WTC11 (cell line): Measurements from ENCODE around the gene ZNF548. TPM values are rescaled to one million over a fixed set of nuclear protein-coding genes. Genes with fewer than 3 reads are reported as not detected.

Experiments
- ATAC-seq: fragments of 200-7000 bp; cut with Tn5 transposase; 2 replicates; pipeline ENCODE4 v1.10.0; 2021; ENCODE audit warnings: mild to moderate bottlenecking, moderate library complexity
- CTCF ChIA-PET: fragments of 300-600 bp; sonication (Branson Sonifier 250); formaldehyde crosslinking; loops from one replicate; lab custom pipeline; 2021; ENCODE audit warnings: antibody characterized with exemption; lab: Charles Lee
- POLR2A ChIA-PET: fragments of 350-600 bp; sonication (Branson Sonifier 250); formaldehyde crosslinking; loops from one replicate; lab custom pipeline; 2021; ENCODE audit warnings: antibody characterized with exemption; lab: Charles Lee
- DNase-seq: peaks from one replicate; pipeline ENCODE4 v3.0.0; 2021; ENCODE audit warnings: low spot score
- H3K27ac Mint-ChIP-seq: 2 replicates; pipeline ENCODE4 v1.8.0; 2021; ENCODE audit warnings: mixed read lengths
- H3K27me3 Mint-ChIP-seq: 2 replicates; pipeline ENCODE4 v1.8.0; 2021; ENCODE audit warnings: low read depth, mild to moderate bottlenecking, moderate library complexity, mixed read lengths
- H3K36me3 Mint-ChIP-seq: 2 replicates; pipeline ENCODE4 v1.8.0; 2021; ENCODE audit warnings: mixed read lengths
- H3K4me1 Mint-ChIP-seq: 2 replicates; pipeline ENCODE4 v1.8.0; 2022; ENCODE audit warnings: mixed read lengths
- H3K4me3 Mint-ChIP-seq: 2 replicates; pipeline ENCODE4 v1.8.0; 2021; ENCODE audit warnings: mild to moderate bottlenecking, moderate library complexity, mixed read lengths
- H3K9me3 Mint-ChIP-seq: 2 replicates; pipeline ENCODE4 v1.8.0; 2021; ENCODE audit warnings: mixed read lengths
- JUN ChIP-seq: sonication (generic); formaldehyde crosslinking; IDR thresholded peaks from 2 replicates; pipeline ENCODE4 v1.8.0; 2023; ENCODE audit warnings: mild to moderate bottlenecking, missing genetic modification reagents
- NFATC4 ChIP-seq: fragments of 250-450 bp; sonication (Bioruptor Pico); IDR thresholded peaks from 2 replicates; pipeline ENCODE4 v1.9.0; 2021; ENCODE audit warnings: mild to moderate bottlenecking
- NFYB ChIP-seq: sonication (generic); formaldehyde crosslinking; conservative IDR thresholded peaks from 2 replicates; pipeline ENCODE4 v1.8.0; 2022; ENCODE audit warnings: low read depth, missing genetic modification reagents
- OVOL2 ChIP-seq: fragments of 250-450 bp; sonication (Bioruptor Pico); IDR thresholded peaks from 2 replicates; pipeline ENCODE4 v1.9.0; 2021; ENCODE audit warnings: mild to moderate bottlenecking, borderline replicate concordance
- RORB ChIP-seq: fragments of 250-450 bp; sonication (Bioruptor Pico); IDR thresholded peaks from 2 replicates; pipeline ENCODE4 v1.9.0; 2021; ENCODE audit warnings: mild to moderate bottlenecking
- TCF7 ChIP-seq: sonication (generic); formaldehyde crosslinking; IDR thresholded peaks from 2 replicates; pipeline ENCODE4 v1.8.0; 2022; ENCODE audit warnings: mild to moderate bottlenecking, low read depth, missing genetic modification reagents, moderate library complexity
- TEAD4 ChIP-seq: sonication (generic); formaldehyde crosslinking; IDR thresholded peaks from 2 replicates; pipeline ENCODE4 v1.8.0; 2022; ENCODE audit warnings: mild to moderate bottlenecking, missing genetic modification reagents
- ZBTB21 ChIP-seq: sonication (generic); formaldehyde crosslinking; IDR thresholded peaks from 2 replicates; pipeline ENCODE4 v1.8.1; 2023; ENCODE audit warnings: mild to moderate bottlenecking, missing genetic modification reagents, borderline replicate concordance
- ZNF138 ChIP-seq: sonication (generic); formaldehyde crosslinking; conservative IDR thresholded peaks from 2 replicates; pipeline ENCODE4 v1.8.1; 2022; ENCODE audit warnings: mild to moderate bottlenecking, moderate library complexity, missing genetic modification reagents
- ZNF232 ChIP-seq: sonication (generic); formaldehyde crosslinking; IDR thresholded peaks from 2 replicates; pipeline ENCODE4 v1.8.0; 2022; ENCODE audit warnings: mild to moderate bottlenecking, missing genetic modification reagents
- ZNF396 ChIP-seq: fragments of 250-450 bp; sonication (Bioruptor Pico); IDR thresholded peaks from 2 replicates; pipeline ENCODE4 v1.8.0; 2021; ENCODE audit warnings: mild to moderate bottlenecking, moderate library complexity, borderline replicate concordance
- total RNA-seq: library from RNA; stranded (reverse); gene quantifications from 3 replicates; pipeline ENCODE4 v1.2.3, GENCODE V29; 2021
- TF ChIP-seq, protein P1 (sequence below): sonication (generic); formaldehyde crosslinking; IDR thresholded peaks from 2 replicates; pipeline ENCODE4 v1.8.1; 2023; ENCODE audit warnings: mild to moderate bottlenecking, missing genetic modification reagents, borderline replicate concordance
- TF ChIP-seq, protein P2 (sequence below): fragments of 250-450 bp; sonication (Bioruptor Pico); IDR thresholded peaks from 2 replicates; pipeline ENCODE4 v1.9.0; 2021; ENCODE audit warnings: mild to moderate bottlenecking
- TF ChIP-seq, protein P3 (sequence below): sonication (generic); formaldehyde crosslinking; IDR thresholded peaks from 2 replicates; pipeline ENCODE4 v1.8.1; 2022; ENCODE audit warnings: low read depth, missing genetic modification reagents, borderline replicate concordance
- TF ChIP-seq, protein P4 (sequence below): sonication (generic); formaldehyde crosslinking; IDR thresholded peaks from 2 replicates; pipeline ENCODE4 v1.8.0; 2022; ENCODE audit warnings: mild to moderate bottlenecking, missing genetic modification reagents
- TF ChIP-seq, protein P5 (sequence below): sonication (generic); formaldehyde crosslinking; IDR thresholded peaks from 2 replicates; pipeline ENCODE4 v1.8.0; 2023; ENCODE audit warnings: mild to moderate bottlenecking, missing genetic modification reagents

The ZNF548 gene
- total RNA-seq, 1 experiment from 2014 or later, result 11.3 TPM

DNA sequence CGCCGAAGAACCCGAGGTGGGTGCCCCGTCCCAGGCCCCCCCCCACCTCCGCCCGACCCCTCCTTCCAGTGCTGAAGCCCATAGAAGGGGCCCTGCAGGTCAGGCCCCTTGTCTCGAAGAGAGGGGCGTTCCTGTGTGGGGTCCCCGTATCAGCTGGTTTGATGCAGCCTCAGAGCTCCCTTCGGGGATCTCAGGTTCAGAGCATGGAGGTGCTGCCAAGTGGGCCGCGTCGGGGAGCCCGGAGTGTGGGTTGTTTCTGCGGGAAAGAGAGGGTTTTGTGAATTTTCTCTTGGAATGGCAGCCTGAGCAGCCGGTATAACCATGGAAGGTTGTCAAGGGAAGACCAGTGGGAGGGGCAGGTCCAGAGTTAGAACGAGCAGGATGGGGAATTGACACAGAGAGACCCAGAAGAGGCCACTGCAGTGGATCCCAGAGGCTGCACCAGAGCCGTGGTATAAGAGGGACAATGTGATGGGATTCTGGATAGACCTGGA, 25.9 kb upstream of the ZNF548 start (continued):
- TF ChIP-seq, protein P1, sequence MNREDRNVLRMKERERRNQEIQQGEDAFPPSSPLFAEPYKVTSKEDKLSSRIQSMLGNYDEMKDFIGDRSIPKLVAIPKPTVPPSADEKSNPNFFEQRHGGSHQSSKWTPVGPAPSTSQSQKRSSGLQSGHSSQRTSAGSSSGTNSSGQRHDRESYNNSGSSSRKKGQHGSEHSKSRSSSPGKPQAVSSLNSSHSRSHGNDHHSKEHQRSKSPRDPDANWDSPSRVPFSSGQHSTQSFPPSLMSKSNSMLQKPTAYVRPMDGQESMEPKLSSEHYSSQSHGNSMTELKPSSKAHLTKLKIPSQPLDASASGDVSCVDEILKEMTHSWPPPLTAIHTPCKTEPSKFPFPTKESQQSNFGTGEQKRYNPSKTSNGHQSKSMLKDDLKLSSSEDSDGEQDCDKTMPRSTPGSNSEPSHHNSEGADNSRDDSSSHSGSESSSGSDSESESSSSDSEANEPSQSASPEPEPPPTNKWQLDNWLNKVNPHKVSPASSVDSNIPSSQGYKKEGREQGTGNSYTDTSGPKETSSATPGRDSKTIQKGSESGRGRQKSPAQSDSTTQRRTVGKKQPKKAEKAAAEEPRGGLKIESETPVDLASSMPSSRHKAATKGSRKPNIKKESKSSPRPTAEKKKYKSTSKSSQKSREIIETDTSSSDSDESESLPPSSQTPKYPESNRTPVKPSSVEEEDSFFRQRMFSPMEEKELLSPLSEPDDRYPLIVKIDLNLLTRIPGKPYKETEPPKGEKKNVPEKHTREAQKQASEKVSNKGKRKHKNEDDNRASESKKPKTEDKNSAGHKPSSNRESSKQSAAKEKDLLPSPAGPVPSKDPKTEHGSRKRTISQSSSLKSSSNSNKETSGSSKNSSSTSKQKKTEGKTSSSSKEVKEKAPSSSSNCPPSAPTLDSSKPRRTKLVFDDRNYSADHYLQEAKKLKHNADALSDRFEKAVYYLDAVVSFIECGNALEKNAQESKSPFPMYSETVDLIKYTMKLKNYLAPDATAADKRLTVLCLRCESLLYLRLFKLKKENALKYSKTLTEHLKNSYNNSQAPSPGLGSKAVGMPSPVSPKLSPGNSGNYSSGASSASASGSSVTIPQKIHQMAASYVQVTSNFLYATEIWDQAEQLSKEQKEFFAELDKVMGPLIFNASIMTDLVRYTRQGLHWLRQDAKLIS (CRISPR knock-in tag), result no peak
- TF ChIP-seq ZNF396 (no peak), NFYB (no peak), ZNF138 (no peak)
- TF ChIP-seq, protein P2, sequence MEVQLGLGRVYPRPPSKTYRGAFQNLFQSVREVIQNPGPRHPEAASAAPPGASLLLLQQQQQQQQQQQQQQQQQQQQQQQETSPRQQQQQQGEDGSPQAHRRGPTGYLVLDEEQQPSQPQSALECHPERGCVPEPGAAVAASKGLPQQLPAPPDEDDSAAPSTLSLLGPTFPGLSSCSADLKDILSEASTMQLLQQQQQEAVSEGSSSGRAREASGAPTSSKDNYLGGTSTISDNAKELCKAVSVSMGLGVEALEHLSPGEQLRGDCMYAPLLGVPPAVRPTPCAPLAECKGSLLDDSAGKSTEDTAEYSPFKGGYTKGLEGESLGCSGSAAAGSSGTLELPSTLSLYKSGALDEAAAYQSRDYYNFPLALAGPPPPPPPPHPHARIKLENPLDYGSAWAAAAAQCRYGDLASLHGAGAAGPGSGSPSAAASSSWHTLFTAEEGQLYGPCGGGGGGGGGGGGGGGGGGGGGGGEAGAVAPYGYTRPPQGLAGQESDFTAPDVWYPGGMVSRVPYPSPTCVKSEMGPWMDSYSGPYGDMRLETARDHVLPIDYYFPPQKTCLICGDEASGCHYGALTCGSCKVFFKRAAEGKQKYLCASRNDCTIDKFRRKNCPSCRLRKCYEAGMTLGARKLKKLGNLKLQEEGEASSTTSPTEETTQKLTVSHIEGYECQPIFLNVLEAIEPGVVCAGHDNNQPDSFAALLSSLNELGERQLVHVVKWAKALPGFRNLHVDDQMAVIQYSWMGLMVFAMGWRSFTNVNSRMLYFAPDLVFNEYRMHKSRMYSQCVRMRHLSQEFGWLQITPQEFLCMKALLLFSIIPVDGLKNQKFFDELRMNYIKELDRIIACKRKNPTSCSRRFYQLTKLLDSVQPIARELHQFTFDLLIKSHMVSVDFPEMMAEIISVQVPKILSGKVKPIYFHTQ (CRISPR knock-in tag), result no peak

DNA sequence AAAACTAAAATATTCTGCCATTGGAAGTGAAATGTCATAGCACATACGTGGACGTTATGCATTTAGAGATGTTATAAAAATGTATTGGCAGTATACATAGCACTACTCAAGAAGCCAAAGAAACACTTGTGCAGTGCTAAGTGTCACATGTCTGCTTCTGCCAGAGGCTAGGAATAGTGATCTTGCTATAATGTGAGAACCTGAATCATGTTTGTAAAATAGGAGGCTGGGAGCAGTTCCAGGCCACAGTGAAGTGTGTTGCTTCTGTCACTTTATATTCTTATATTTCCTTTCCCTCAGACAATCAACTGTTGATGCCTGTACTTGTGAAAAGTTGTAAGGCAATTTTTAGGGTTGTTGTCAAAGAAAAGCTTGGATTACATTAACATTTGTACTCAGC, 22.9 kb upstream of the ZNF548 start:
- CTCF ChIA-PET, result no interaction called here
- ATAC-seq, result no peak
- H3K9me3 Mint-ChIP-seq, result no peaks in the 10 kb centered on the region
- peaks cover 10% of the 10 kb centered on the region for H3K4me1 Mint-ChIP-seq
- no peaks in the 10 kb centered on the region for H3K36me3 Mint-ChIP-seq
- no peak overlapping the region for H3K4me3 Mint-ChIP-seq
- H3K27me3 Mint-ChIP-seq, result no peaks in the 10 kb centered on the region
- no peak for DNase-seq
- TF ChIP-seq NFATC4 (CRISPR knock-in tag), result no peak
- TF ChIP-seq, protein P3, sequence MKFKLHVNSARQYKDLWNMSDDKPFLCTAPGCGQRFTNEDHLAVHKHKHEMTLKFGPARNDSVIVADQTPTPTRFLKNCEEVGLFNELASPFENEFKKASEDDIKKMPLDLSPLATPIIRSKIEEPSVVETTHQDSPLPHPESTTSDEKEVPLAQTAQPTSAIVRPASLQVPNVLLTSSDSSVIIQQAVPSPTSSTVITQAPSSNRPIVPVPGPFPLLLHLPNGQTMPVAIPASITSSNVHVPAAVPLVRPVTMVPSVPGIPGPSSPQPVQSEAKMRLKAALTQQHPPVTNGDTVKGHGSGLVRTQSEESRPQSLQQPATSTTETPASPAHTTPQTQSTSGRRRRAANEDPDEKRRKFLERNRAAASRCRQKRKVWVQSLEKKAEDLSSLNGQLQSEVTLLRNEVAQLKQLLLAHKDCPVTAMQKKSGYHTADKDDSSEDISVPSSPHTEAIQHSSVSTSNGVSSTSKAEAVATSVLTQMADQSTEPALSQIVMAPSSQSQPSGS (CRISPR knock-in tag), result no peak
- no peak for TF ChIP-seq RORB (CRISPR knock-in tag)
- no peak for TF ChIP-seq NFYB
- no peak for TF ChIP-seq JUN (CRISPR knock-in tag)
- TF ChIP-seq ZNF396, result no peak
- no peak for TF ChIP-seq ZNF232 (CRISPR knock-in tag)
- TF ChIP-seq, protein P4, sequence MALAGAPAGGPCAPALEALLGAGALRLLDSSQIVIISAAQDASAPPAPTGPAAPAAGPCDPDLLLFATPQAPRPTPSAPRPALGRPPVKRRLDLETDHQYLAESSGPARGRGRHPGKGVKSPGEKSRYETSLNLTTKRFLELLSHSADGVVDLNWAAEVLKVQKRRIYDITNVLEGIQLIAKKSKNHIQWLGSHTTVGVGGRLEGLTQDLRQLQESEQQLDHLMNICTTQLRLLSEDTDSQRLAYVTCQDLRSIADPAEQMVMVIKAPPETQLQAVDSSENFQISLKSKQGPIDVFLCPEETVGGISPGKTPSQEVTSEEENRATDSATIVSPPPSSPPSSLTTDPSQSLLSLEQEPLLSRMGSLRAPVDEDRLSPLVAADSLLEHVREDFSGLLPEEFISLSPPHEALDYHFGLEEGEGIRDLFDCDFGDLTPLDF (CRISPR knock-in tag), result no peak
- no peak for TF ChIP-seq OVOL2 (CRISPR knock-in tag)
- TF ChIP-seq ZBTB21 (CRISPR knock-in tag), result no peak
- TF ChIP-seq, protein P5, sequence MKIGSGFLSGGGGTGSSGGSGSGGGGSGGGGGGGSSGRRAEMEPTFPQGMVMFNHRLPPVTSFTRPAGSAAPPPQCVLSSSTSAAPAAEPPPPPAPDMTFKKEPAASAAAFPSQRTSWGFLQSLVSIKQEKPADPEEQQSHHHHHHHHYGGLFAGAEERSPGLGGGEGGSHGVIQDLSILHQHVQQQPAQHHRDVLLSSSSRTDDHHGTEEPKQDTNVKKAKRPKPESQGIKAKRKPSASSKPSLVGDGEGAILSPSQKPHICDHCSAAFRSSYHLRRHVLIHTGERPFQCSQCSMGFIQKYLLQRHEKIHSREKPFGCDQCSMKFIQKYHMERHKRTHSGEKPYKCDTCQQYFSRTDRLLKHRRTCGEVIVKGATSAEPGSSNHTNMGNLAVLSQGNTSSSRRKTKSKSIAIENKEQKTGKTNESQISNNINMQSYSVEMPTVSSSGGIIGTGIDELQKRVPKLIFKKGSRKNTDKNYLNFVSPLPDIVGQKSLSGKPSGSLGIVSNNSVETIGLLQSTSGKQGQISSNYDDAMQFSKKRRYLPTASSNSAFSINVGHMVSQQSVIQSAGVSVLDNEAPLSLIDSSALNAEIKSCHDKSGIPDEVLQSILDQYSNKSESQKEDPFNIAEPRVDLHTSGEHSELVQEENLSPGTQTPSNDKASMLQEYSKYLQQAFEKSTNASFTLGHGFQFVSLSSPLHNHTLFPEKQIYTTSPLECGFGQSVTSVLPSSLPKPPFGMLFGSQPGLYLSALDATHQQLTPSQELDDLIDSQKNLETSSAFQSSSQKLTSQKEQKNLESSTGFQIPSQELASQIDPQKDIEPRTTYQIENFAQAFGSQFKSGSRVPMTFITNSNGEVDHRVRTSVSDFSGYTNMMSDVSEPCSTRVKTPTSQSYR (CRISPR knock-in tag), result no peak
- TF ChIP-seq TEAD4 (CRISPR knock-in tag), result no peak
- TF ChIP-seq TCF7, result no peak
- TF ChIP-seq, all 79 proteins: peak for 0
- no peak overlapping the region for H3K27ac Mint-ChIP-seq
- POLR2A ChIA-PET, result no interaction called here
